Neural cell (in vitro differentiated cells): Measurements from ENCODE around the gene BCAP31. TPM values are rescaled to one million over a fixed set of nuclear protein-coding genes. Genes with fewer than 3 reads are reported as not detected.

ENCODE experiments used
- H2AFZ ChIP-seq: fragments of 200-600, 300-800 bp; sonication (generic), shearing (Covaris generic); 2 replicates; pipeline ENCODE4 v1.6.0; 2014; ENCODE audit warnings: low read depth, mild to moderate bottlenecking, antibody characterized with exemption, low read length, moderate library complexity
- H3F3A ChIP-seq: fragments of 200-600 bp; shearing (Covaris generic); 2 replicates; pipeline ENCODE4 v1.6.1; 2016; ENCODE audit warnings: mild to moderate bottlenecking, moderate library complexity, mixed read lengths, antibody characterized with exemption, low read length; ENCODE audit not compliant: insufficient read depth, poor library complexity, severe bottlenecking
- H3K27ac ChIP-seq: fragments of 200-600, 300-800 bp; sonication (generic), shearing (Covaris generic); 2 replicates; pipeline ENCODE4 v1.5.1; 2014; ENCODE audit warnings: mild to moderate bottlenecking, low read length, moderate library complexity
- H3K27me3 ChIP-seq: fragments of 300-800, 200-600 bp; sonication (generic), shearing (Covaris generic); 2 replicates; pipeline ENCODE4 v1.6.0; 2014; ENCODE audit warnings: mild to moderate bottlenecking, low read depth, low read length, moderate library complexity; ENCODE audit not compliant: insufficient read depth
- H3K36me3 ChIP-seq: fragments of 300-800, 200-600 bp; sonication (generic), shearing (Covaris generic); 2 replicates; pipeline ENCODE4 v1.5.1; 2014; ENCODE audit warnings: mild to moderate bottlenecking, antibody characterized with exemption, low read length, moderate library complexity; ENCODE audit not compliant: insufficient read depth
- H3K4me2 ChIP-seq: fragments of 300-800, 200-600 bp; sonication (generic), shearing (Covaris generic); 2 replicates; pipeline ENCODE4 v1.6.0; 2014; ENCODE audit warnings: mild to moderate bottlenecking, low read length
- H3K4me3 ChIP-seq: fragments of 300-800, 200-600 bp; sonication (generic), shearing (Covaris generic); 2 replicates; pipeline ENCODE4 v1.5.1; 2014; ENCODE audit warnings: mild to moderate bottlenecking, low read length, moderate library complexity
- H3K79me2 ChIP-seq: fragments of 200-600 bp; shearing (Covaris generic); replicated peaks from 2 replicates; pipeline ENCODE4 v1.6.0; 2014; ENCODE audit warnings: mild to moderate bottlenecking, low read length, moderate library complexity; ENCODE audit not compliant: insufficient read depth
- H3K9ac ChIP-seq: fragments of 300-800, 200-600 bp; sonication (generic), shearing (Covaris generic); 2 replicates; pipeline ENCODE4 v1.6.1; 2016; ENCODE audit warnings: mild to moderate bottlenecking, low read length, mixed read lengths
- H3K9me2 ChIP-seq: fragments of 200-600 bp; shearing (Covaris generic); 2 replicates; pipeline ENCODE4 v1.6.1; 2016; ENCODE audit warnings: mild to moderate bottlenecking, low read length, mixed read lengths; ENCODE audit not compliant: insufficient read depth
- H3K9me3 ChIP-seq: fragments of 200-600, 300-800 bp; sonication (generic), shearing (Covaris generic); 2 replicates; pipeline ENCODE4 v1.6.1; 2016; ENCODE audit warnings: mild to moderate bottlenecking, mixed run types, low read length, moderate library complexity, mixed read lengths
- H4K20me1 ChIP-seq: fragments of 200-600 bp; shearing (Covaris generic); 2 replicates; pipeline ENCODE4 v1.6.1; 2016; ENCODE audit warnings: mild to moderate bottlenecking, mixed run types; ENCODE audit not compliant: insufficient read depth
- CTCF ChIP-seq: fragments of 450-650 bp; IDR thresholded peaks from 2 replicates; pipeline ENCODE4 v1.5.1; 2014; ENCODE audit warnings: antibody characterized with exemption, mild to moderate bottlenecking, moderate library complexity; ENCODE audit not compliant: poor library complexity, severe bottlenecking
- EP300 ChIP-seq: fragments of 450-650 bp; conservative IDR thresholded peaks from 2 replicates; pipeline ENCODE4 v1.6.1; 2014; ENCODE audit warnings: antibody characterized with exemption, mild to moderate bottlenecking, moderate library complexity; ENCODE audit not compliant: poor library complexity, severe bottlenecking
- EZH2 ChIP-seq: fragments of 200-600, 300-800 bp; shearing (Covaris generic), sonication (generic); IDR thresholded peaks from 2 replicates; pipeline ENCODE4 v1.6.1; 2014; ENCODE audit warnings: antibody characterized with exemption, low read length, borderline replicate concordance, mild to moderate bottlenecking; ENCODE audit not compliant: insufficient read depth, poor library complexity, severe bottlenecking
- MXI1 ChIP-seq: fragments of 450-650 bp; conservative IDR thresholded peaks from 2 replicates; pipeline ENCODE4 v1.6.1; 2014; ENCODE audit warnings: antibody characterized with exemption, mild to moderate bottlenecking; ENCODE audit not compliant: poor library complexity, severe bottlenecking
- POLR2AphosphoS5 ChIP-seq: IDR thresholded peaks from 2 replicates; pipeline ENCODE4 v1.6.1; 2012
- RAD21 ChIP-seq: fragments of 450-650 bp; conservative IDR thresholded peaks from 2 replicates; pipeline ENCODE4 v1.6.1; 2014; ENCODE audit warnings: antibody characterized with exemption, mild to moderate bottlenecking, moderate library complexity
- REST ChIP-seq: IDR thresholded peaks from 2 replicates; pipeline ENCODE4 v1.6.1; 2012; ENCODE audit warnings: borderline replicate concordance
- SMC3 ChIP-seq: fragments of 450-650 bp; conservative IDR thresholded peaks from 2 replicates; pipeline ENCODE4 v1.6.1; 2014; ENCODE audit warnings: antibody characterized with exemption, mild to moderate bottlenecking, moderate library complexity; ENCODE audit not compliant: poor library complexity
- TAF1 ChIP-seq: IDR thresholded peaks from 2 replicates; pipeline ENCODE4 v1.6.1; 2012; ENCODE audit warnings: low read depth
- polyA plus RNA-seq: library from polyadenylated mRNA; depleted of rRNA; stranded (reverse); fragments of >200 nt; gene quantifications from 2 replicates; pipeline ENCODE4 v1.2.3, GENCODE V29; 2014

The BCAP31 gene
- polyA plus RNA-seq, 1 donor from 2014 or later, result 182 TPM

GRCh38 chrX:153704021-153704526 is 20.1 kb downstream of the BCAP31 start:
- H4K20me1 ChIP-seq, result no peaks in the 10 kb centered on the region
- H3K4me3 ChIP-seq, result no peak overlapping the region
- no peak overlapping the region for H3K27ac ChIP-seq
- H2AFZ ChIP-seq, result no peak overlapping the region
- H3K4me2 ChIP-seq, result no peak overlapping the region
- no peaks in the 10 kb centered on the region for H3F3A ChIP-seq
- H3K27me3 ChIP-seq, result no peaks in the 10 kb centered on the region
- H3K36me3 ChIP-seq, result no peaks in the 10 kb centered on the region
- H3K9me2 ChIP-seq, result no peaks in the 10 kb centered on the region
- TF ChIP-seq POLR2AphosphoS5 (no peak), REST (no peak), TAF1 (no peak), EZH2 (no peak), EP300 (no peak), CTCF (no peak), RAD21 (no peak), SMC3 (no peak), MXI1 (no peak)
- H3K9me3 ChIP-seq, result no peaks in the 10 kb centered on the region
- no peak overlapping the region for H3K9ac ChIP-seq
- no peaks in the 10 kb centered on the region for H3K79me2 ChIP-seq

- no peaks in the 10 kb centered on the region for H3K9me3 ChIP-seq
- TF ChIP-seq MXI1 (no peak), TAF1 (no peak), SMC3 (no peak), EZH2 (no peak), EP300 (no peak), CTCF (no peak), REST (no peak), POLR2AphosphoS5 (no peak), RAD21 (no peak)
- H3K79me2 ChIP-seq, result no peaks in the 10 kb centered on the region
- no peaks in the 10 kb centered on the region for H3F3A ChIP-seq
- no peak overlapping the region for H2AFZ ChIP-seq
- no peaks in the 10 kb centered on the region for H4K20me1 ChIP-seq
- no peak overlapping the region for H3K27ac ChIP-seq
- H3K9me2 ChIP-seq, result no peaks in the 10 kb centered on the region
- no peaks in the 10 kb centered on the region for H3K27me3 ChIP-seq
- no peaks in the 10 kb centered on the region for H3K36me3 ChIP-seq
- H3K9ac ChIP-seq, result no peak overlapping the region
- H3K4me2 ChIP-seq, result no peak overlapping the region
- H3K4me3 ChIP-seq, result no peak overlapping the region
Observed at GRCh38 chrX:153703036-153703370, 21.2 kb downstream of the BCAP31 start.
